Measurements from ENCODE around the gene OR51L1.

The OR51L1 gene

DNA sequence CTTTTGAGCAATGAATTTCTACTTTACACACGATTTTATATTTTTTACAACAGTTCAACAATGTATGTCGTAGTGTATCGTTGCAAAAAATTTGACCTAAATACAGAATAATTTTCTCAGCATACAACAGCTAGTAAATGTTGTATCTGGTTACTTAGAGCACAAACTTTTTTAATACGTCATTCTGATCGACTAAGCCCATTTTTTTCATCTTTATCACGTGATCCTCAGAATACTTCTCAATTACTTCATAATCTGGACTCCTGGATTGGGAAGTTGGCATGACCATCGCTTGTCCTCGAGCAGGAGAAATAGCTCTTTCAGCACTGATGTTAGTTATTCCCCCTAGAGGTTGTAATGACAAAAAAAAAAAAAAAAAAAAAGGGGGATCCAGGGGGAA lies 16.6 kb downstream of the OR51L1 start:
- H3K27ac ChIP-seq (ENCODE audit: low read length): no peak overlapping the region
- no peaks in the 10 kb centered on the region for H3K4me1 ChIP-seq (ENCODE audit: low read length)
- no peaks in the 10 kb centered on the region for H3F3A ChIP-seq (ENCODE audit: insufficient read depth, low read length)
- no peaks in the 10 kb centered on the region for H3K9me3 ChIP-seq (replicated peaks; ENCODE audit: insufficient read depth, low read length)
- no peaks in the 10 kb centered on the region for H3K79me2 ChIP-seq (ENCODE audit: low read length)
- no peaks in the 10 kb centered on the region for H3K27me3 ChIP-seq (replicated peaks; ENCODE audit: insufficient read depth, low read length)
- H3K4me3 ChIP-seq (ENCODE audit: low read length): no peak overlapping the region
- TF ChIP-seq, protein P1, sequence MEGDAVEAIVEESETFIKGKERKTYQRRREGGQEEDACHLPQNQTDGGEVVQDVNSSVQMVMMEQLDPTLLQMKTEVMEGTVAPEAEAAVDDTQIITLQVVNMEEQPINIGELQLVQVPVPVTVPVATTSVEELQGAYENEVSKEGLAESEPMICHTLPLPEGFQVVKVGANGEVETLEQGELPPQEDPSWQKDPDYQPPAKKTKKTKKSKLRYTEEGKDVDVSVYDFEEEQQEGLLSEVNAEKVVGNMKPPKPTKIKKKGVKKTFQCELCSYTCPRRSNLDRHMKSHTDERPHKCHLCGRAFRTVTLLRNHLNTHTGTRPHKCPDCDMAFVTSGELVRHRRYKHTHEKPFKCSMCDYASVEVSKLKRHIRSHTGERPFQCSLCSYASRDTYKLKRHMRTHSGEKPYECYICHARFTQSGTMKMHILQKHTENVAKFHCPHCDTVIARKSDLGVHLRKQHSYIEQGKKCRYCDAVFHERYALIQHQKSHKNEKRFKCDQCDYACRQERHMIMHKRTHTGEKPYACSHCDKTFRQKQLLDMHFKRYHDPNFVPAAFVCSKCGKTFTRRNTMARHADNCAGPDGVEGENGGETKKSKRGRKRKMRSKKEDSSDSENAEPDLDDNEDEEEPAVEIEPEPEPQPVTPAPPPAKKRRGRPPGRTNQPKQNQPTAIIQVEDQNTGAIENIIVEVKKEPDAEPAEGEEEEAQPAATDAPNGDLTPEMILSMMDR (IDR thresholded peaks at IDR 0.05; ENCODE audit: low read length): no peak
- TF ChIP-seq EZH2 (optimal IDR thresholded peaks at IDR 0.05; ENCODE audit: low read depth, low read length): no peak
- no peak for TF ChIP-seq EZH2phosphoT487 (IDR thresholded peaks at IDR 0.05; ENCODE audit: low read length)
- H3K36me3 ChIP-seq (replicated peaks; ENCODE audit: insufficient read depth, low read length): no peaks in the 10 kb centered on the region
- no peak overlapping the region for H2AFZ ChIP-seq (ENCODE audit: low read length)
- H3K9ac ChIP-seq (ENCODE audit: low read length): no peak overlapping the region
- H4K20me1 ChIP-seq (ENCODE audit: insufficient read depth, low read length): no peaks in the 10 kb centered on the region
- DNase-seq: no peak
- H3K9me2 ChIP-seq (replicated peaks; ENCODE audit: insufficient read depth, low read length): no peaks in the 10 kb centered on the region
- no peak overlapping the region for H3K4me2 ChIP-seq (ENCODE audit: low read depth, low read length)

DNA sequence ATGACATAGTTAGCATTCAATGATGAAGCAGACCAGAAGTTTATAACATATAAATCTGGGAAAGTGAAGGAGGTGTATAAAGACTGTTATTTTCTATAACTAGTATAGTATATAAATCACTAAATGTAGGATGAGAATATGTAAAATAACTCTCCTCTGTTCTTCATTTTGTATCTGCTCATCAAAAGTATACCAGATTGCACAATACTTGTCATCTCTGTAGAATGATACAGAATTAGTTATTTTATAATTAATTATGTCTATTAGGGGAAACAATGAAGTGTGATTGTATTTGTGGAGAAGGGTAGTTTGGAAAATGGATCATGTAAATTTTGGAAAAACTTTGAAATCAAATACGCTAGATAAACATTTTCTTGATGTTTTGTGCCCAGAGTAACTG lies 18.4 kb downstream of the OR51L1 start:
- Histone ChIP-seq H3K9ac (ENCODE audit: low read length) (no peak overlapping the region), H3K27me3 (replicated peaks; ENCODE audit: insufficient read depth, low read length) (no peaks in the 10 kb centered on the region), H3K9me2 (replicated peaks; ENCODE audit: insufficient read depth, low read length) (no peaks in the 10 kb centered on the region), H3K27ac (ENCODE audit: low read length) (no peak overlapping the region), H2AFZ (ENCODE audit: low read length) (no peak overlapping the region), H3K4me3 (ENCODE audit: low read length) (no peak overlapping the region), H3F3A (ENCODE audit: insufficient read depth, low read length) (no peaks in the 10 kb centered on the region), H3K4me1 (ENCODE audit: low read length) (no peaks in the 10 kb centered on the region), H3K4me2 (ENCODE audit: low read depth, low read length) (no peak overlapping the region), H3K79me2 (ENCODE audit: low read length) (no peaks in the 10 kb centered on the region), H4K20me1 (ENCODE audit: insufficient read depth, low read length) (no peaks in the 10 kb centered on the region), H3K9me3 (replicated peaks; ENCODE audit: insufficient read depth, low read length) (no peaks in the 10 kb centered on the region), H3K36me3 (replicated peaks; ENCODE audit: insufficient read depth, low read length) (no peaks in the 10 kb centered on the region)
- no peak for DNase-seq
- TF ChIP-seq, protein P1 (IDR thresholded peaks at IDR 0.05; ENCODE audit: low read length): no peak
- no peak for TF ChIP-seq EZH2phosphoT487 (IDR thresholded peaks at IDR 0.05; ENCODE audit: low read length)
- TF ChIP-seq EZH2 (optimal IDR thresholded peaks at IDR 0.05; ENCODE audit: low read depth, low read length): no peak

DNA sequence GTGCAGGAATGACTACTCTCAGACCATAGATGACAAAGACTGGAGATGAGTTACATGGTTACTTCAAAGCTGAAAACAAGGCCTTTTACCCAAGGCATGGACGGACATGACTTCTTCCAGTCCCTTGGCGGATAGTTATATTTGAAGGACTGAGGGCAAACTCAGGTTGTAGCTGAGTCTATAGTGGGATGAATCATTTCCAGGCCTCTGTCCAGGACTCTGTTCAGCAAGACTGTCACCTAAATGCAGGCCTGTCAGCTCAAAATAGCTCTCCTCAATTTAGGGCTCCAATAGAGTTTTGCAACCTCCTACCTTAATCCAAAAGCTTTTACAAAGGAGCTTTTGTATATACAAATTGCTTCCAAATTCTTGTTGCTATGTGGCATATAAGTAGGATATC lies 27.3 kb downstream of the OR51L1 start:
- H3F3A ChIP-seq (ENCODE audit: insufficient read depth, low read length): no peaks in the 10 kb centered on the region
- no peaks in the 10 kb centered on the region for H3K9me3 ChIP-seq (replicated peaks; ENCODE audit: insufficient read depth, low read length)
- no peak overlapping the region for H2AFZ ChIP-seq (ENCODE audit: low read length)
- no peaks in the 10 kb centered on the region for H3K27me3 ChIP-seq (replicated peaks; ENCODE audit: insufficient read depth, low read length)
- H3K9ac ChIP-seq (ENCODE audit: low read length): no peak overlapping the region
- H3K4me2 ChIP-seq (ENCODE audit: low read depth, low read length): no peak overlapping the region
- H3K36me3 ChIP-seq (replicated peaks; ENCODE audit: insufficient read depth, low read length): no peaks in the 10 kb centered on the region
- H4K20me1 ChIP-seq (ENCODE audit: insufficient read depth, low read length): no peaks in the 10 kb centered on the region
- TF ChIP-seq EZH2 (optimal IDR thresholded peaks at IDR 0.05; ENCODE audit: low read depth, low read length): no peak
- TF ChIP-seq, protein P1 (IDR thresholded peaks at IDR 0.05; ENCODE audit: low read length): no peak
- no peak for TF ChIP-seq EZH2phosphoT487 (IDR thresholded peaks at IDR 0.05; ENCODE audit: low read length)
- no peak for DNase-seq
- no peaks in the 10 kb centered on the region for H3K9me2 ChIP-seq (replicated peaks; ENCODE audit: insufficient read depth, low read length)
- H3K4me1 ChIP-seq (ENCODE audit: low read length): no peaks in the 10 kb centered on the region
- no peaks in the 10 kb centered on the region for H3K79me2 ChIP-seq (ENCODE audit: low read length)
- no peak overlapping the region for H3K27ac ChIP-seq (ENCODE audit: low read length)
- no peak overlapping the region for H3K4me3 ChIP-seq (ENCODE audit: low read length)
